ENCODE measurements around the gene MCM8. TPM values are rescaled to one million over a fixed set of nuclear protein-coding genes. Genes with fewer than 3 reads are reported as not detected.

Gene MCM8
- total RNA-seq, 1 donor from 2014 or later = 5.2 TPM

- intact Hi-C loops (cut with DNase I) = no loop called here
- no peak for ATAC-seq
- Histone ChIP-seq H3K4me3 (no peak overlapping the region), H3K9me3 (no peaks in the 10 kb centered on the region), H3K36me3 (peaks cover 18% of the 10 kb centered on the region), H3K4me1 (no peaks in the 10 kb centered on the region), H3K27ac (no peak overlapping the region), H3K27me3 (no peaks in the 10 kb centered on the region)
- no peak for TF ChIP-seq CTCF (IDR thresholded peaks at IDR 0.05)
- DNase-seq = no peak
Observed at GRCh38 chr20:5970381-5970780, 19.9 kb downstream of the MCM8 start.

- DNase-seq (no peak), ATAC-seq (no peak)
- H3K27ac ChIP-seq = no peak overlapping the region
- no peaks in the 10 kb centered on the region for H3K4me1 ChIP-seq
- TF ChIP-seq CTCF (IDR thresholded peaks at IDR 0.05) = no peak
- H3K9me3 ChIP-seq = no peaks in the 10 kb centered on the region
- peaks cover 18% of the 10 kb centered on the region for H3K36me3 ChIP-seq
- no peaks in the 10 kb centered on the region for H3K27me3 ChIP-seq
- no peak overlapping the region for H3K4me3 ChIP-seq
- intact Hi-C loops (cut with DNase I) = no loop called here
Observed at GRCh38 chr20:5971203-5971602, 20.8 kb downstream of the MCM8 start.

- Histone ChIP-seq H3K36me3 (peaks cover 3% of the 10 kb centered on the region), H3K9me3 (no peaks in the 10 kb centered on the region), H3K27ac (no peak overlapping the region), H3K27me3 (no peaks in the 10 kb centered on the region), H3K4me1 (no peaks in the 10 kb centered on the region), H3K4me3 (no peak overlapping the region)
- DNase-seq = no peak
- intact Hi-C loops (cut with DNase I) = no loop called here
- no peak for TF ChIP-seq CTCF (IDR thresholded peaks at IDR 0.05)
- no peak for ATAC-seq
Observed at GRCh38 chr20:5973172-5973571, 22.7 kb downstream of the MCM8 start.

- no peak for DNase-seq
- no peak for TF ChIP-seq CTCF (IDR thresholded peaks at IDR 0.05)
- peaks cover 4% of the 10 kb centered on the region for H3K36me3 ChIP-seq
- no peaks in the 10 kb centered on the region for H3K9me3 ChIP-seq
- H3K4me3 ChIP-seq = no peak overlapping the region
- H3K4me1 ChIP-seq = no peaks in the 10 kb centered on the region
- no peaks in the 10 kb centered on the region for H3K27me3 ChIP-seq
- no peak overlapping the region for H3K27ac ChIP-seq
- intact Hi-C loops (cut with DNase I) = no loop called here
- peak; percentile 64 for ATAC-seq
Observed at GRCh38 chr20:5973971-5974370, 23.5 kb downstream of the MCM8 start.

GRCh38 chr20:5974531-5974930 is 24.1 kb downstream of the MCM8 start:
- Histone ChIP-seq H3K4me1 (no peaks in the 10 kb centered on the region), H3K36me3 (peaks cover 9% of the 10 kb centered on the region), H3K9me3 (no peaks in the 10 kb centered on the region), H3K4me3 (no peak overlapping the region), H3K27ac (no peak overlapping the region), H3K27me3 (no peaks in the 10 kb centered on the region)
- TF ChIP-seq CTCF (IDR thresholded peaks at IDR 0.05) = no peak
- intact Hi-C loops (cut with DNase I) = no loop called here
- DNase-seq (no peak), ATAC-seq (no peak)

- no peak for DNase-seq
- ATAC-seq = no peak
- Histone ChIP-seq H3K36me3 (peaks cover 9% of the 10 kb centered on the region), H3K4me1 (no peaks in the 10 kb centered on the region), H3K9me3 (no peaks in the 10 kb centered on the region), H3K4me3 (no peak overlapping the region), H3K27me3 (no peaks in the 10 kb centered on the region), H3K27ac (no peak overlapping the region)
- no peak for TF ChIP-seq CTCF (IDR thresholded peaks at IDR 0.05)
- intact Hi-C loops (cut with DNase I) = no loop called here
Observed at GRCh38 chr20:5975778-5976177, 25.3 kb downstream of the MCM8 start.
